Panc1 (cell line): ENCODE results near the gene GPRC5C. TPM values are rescaled to one million over a fixed set of nuclear protein-coding genes. Genes with fewer than 3 reads are reported as not detected.

Experiments
- ATAC-seq: fragments of 200-7000 bp; cut with Tn5 transposase; 2 replicates; pipeline ENCODE4 v1.9.1; 2020; ENCODE audit warnings: mild to moderate bottlenecking, moderate library complexity
- BruUV-seq: library from RNA; stranded (reverse); fragments of 400-500 nt; replicated peaks from 2 replicates; lab custom pipeline; 2021; lab: Mats Ljungman, UMichigan
- CTCF ChIA-PET: fragments of 300-600 bp; sonication (Branson Sonifier 250); formaldehyde crosslinking; loops from one replicate; lab custom pipeline; 2022; ENCODE audit warnings: antibody characterized with exemption; lab: Charles Lee
- POLR2A ChIA-PET: fragments of 300-600 bp; sonication (Branson Sonifier 250); formaldehyde crosslinking; loops from one replicate; lab custom pipeline; 2022; ENCODE audit warnings: antibody characterized with exemption; lab: Charles Lee
- DNase-seq: peaks from one replicate; pipeline ENCODE4 v3.0.0-alpha.2; 2010; ENCODE audit warnings: low read depth, low spot score
- H3K27ac ChIP-seq: 2 replicates; pipeline ENCODE4 v1.5.1; 2011; ENCODE audit warnings: mild to moderate bottlenecking, low read length, inconsistent platforms
- H3K27me3 ChIP-seq: fragments of 200-500 bp; sonication (Bioruptor generic); 2 replicates; pipeline ENCODE4 v1.6.0; 2014; ENCODE audit warnings: low read length, inconsistent platforms; ENCODE audit not compliant: control insufficient read depth, insufficient read depth
- H3K36me3 ChIP-seq: fragments of 200-500 bp; sonication (Bioruptor generic); 2 replicates; pipeline ENCODE4 v1.5.1; 2014; ENCODE audit warnings: inconsistent platforms, mild to moderate bottlenecking, low read length, moderate library complexity; ENCODE audit not compliant: control insufficient read depth, insufficient read depth
- H3K4me1 ChIP-seq: 2 replicates; pipeline ENCODE4 v1.5.1; 2011; ENCODE audit warnings: inconsistent platforms, mild to moderate bottlenecking, low read length, moderate library complexity; ENCODE audit not compliant: control insufficient read depth, insufficient read depth
- H3K4me3 ChIP-seq, 2 experiments: 2 replicates each; pipeline ENCODE4 v1.5.1; 2011 to 2012; ENCODE audit warnings: low read depth in 2 of 2, low read length in 2 of 2, mild to moderate bottlenecking in 2 of 2, inconsistent platforms in 1 of 2, moderate library complexity in 1 of 2
- H3K9me3 ChIP-seq: fragments of 200-500 bp; sonication (Bioruptor generic); 2 replicates; pipeline ENCODE4 v1.5.1; 2014; ENCODE audit warnings: low read depth, mild to moderate bottlenecking, inconsistent platforms, low read length, moderate library complexity; ENCODE audit not compliant: control insufficient read depth, insufficient read depth
- CTCF ChIP-seq: fragments of 450-650 bp; IDR thresholded peaks from 2 replicates; pipeline ENCODE4 v1.5.1; 2017; ENCODE audit warnings: mild to moderate bottlenecking
- POLR2AphosphoS5 ChIP-seq: IDR thresholded peaks from 2 replicates; pipeline ENCODE4 v1.6.1; 2012; ENCODE audit warnings: mild to moderate bottlenecking, low read depth, low read length, moderate library complexity
- REST ChIP-seq, 2 experiments: IDR thresholded peaks; 2 replicates each; pipeline ENCODE4 v1.6.1; 2011 to 2012; ENCODE audit warnings: low read depth in 2 of 2, control low read depth in 1 of 2, low read length in 1 of 2, mild to moderate bottlenecking in 1 of 2, moderate library complexity in 1 of 2; ENCODE audit not compliant: insufficient read depth in 1 of 2
- SIN3A ChIP-seq: IDR thresholded peaks from 2 replicates; pipeline ENCODE4 v1.6.1; 2012; ENCODE audit warnings: low read depth, mild to moderate bottlenecking, low read length, moderate library complexity, borderline replicate concordance; ENCODE audit not compliant: insufficient read depth
- in situ Hi-C: cut with HindIII; loops from 2 replicates; pipeline ENCODE4 v1.10.0; 2016; ENCODE audit warnings: low sequenced_read_pairs, low pct_unique_long_range_greater_than_20kb
- intact Hi-C: fragments of 100-400 bp; cut with micrococcal nuclease; formaldehyde crosslinking; loops from one replicate; pipeline ENCODE4 v1.10.0; 2022; ENCODE audit not compliant: unreplicated experiment
- total RNA-seq: library from RNA; stranded (reverse); gene quantifications from one replicate; pipeline ENCODE4 v1.2.1, GENCODE V29; 2021; ENCODE audit not compliant: unreplicated experiment

The GPRC5C gene
- total RNA-seq, 1 experiment from 2014 or later = 57.1 TPM

DNA sequence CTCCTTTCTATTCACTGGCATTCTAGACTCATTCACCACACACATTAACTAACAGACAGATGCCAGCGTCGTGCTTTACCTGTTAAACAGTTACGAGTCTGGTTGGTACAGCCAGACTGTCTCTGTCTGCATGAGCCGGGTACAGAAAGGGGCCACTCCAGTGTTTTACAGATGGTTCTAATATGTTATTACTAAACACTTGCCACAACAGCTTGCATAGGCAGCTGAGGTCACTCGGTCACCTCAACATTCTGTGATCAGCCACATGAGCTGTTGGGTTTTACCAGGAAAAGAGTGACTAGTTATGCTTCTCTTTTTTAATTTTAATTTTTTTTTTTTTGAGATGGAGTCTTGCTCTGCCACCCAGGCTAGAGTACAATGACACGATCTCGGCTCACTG, 59.7 kb downstream of the GPRC5C start:
- TF ChIP-seq REST (IDR thresholded peaks at IDR 0.05; ENCODE audit: insufficient read depth in 1 of 2, low read depth in 2 of 2, low read length in 1 of 2) (no peak), POLR2AphosphoS5 (no peak), CTCF (no peak)
- Histone ChIP-seq H3K27ac (no peak overlapping the region), H3K9me3 (no peaks in the 10 kb centered on the region), H3K27me3 (no peaks in the 10 kb centered on the region), H3K4me3 (no peak overlapping the region), H3K4me1 (no peaks in the 10 kb centered on the region), H3K36me3 (no peaks in the 10 kb centered on the region)
- no peak for DNase-seq
- ATAC-seq = no peak
- BruUV-seq = no TSS peak
- ChIA-PET CTCF (interaction anchor here (0.6 to 1.2 kb wide), 7 partner anchors 41 to 195 kb away, joined by 3 to 12 read pairs (median 4); partner anchors contain the start of gene GPR142), POLR2A (no interaction called here)
- intact Hi-C loops = no loop called here
- in situ Hi-C loops = no loop called here

DNA sequence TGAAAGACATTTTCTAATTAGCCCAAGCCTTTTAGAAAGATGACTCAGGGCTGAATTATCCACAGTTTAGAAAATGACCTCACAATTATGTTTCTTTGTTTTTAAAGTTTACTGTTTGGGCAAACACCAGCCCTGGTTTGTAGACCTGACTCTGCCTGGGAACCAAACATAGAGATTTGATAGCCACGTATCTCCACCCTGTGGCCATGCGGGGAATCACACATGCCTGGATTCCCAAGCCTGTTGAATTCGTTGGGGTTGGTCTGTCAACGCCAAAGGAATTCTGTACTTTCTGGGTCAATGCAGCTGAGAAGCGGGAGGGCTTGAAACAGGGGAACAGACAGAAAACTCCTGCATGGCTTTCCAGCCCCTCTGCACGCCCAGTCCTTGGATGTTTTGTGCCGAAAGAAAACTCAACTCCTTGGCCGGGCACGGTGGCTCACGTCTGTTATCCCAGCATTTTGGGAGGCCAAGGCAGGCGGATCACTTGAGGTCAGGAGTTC, 61.5 kb downstream of the GPRC5C start:
- ChIA-PET POLR2A (no interaction called here), CTCF (interaction anchor here (0.8 kb wide), 1 partner anchor 110 kb away, joined by 6 read pairs; no protein-coding TSS in a partner anchor)
- DNase-seq = peak; percentile 60
- no TSS peak for BruUV-seq
- Histone ChIP-seq H3K4me3 (no peak overlapping the region), H3K9me3 (no peaks in the 10 kb centered on the region), H3K36me3 (no peaks in the 10 kb centered on the region), H3K27ac (no peak overlapping the region), H3K27me3 (no peaks in the 10 kb centered on the region), H3K4me1 (no peaks in the 10 kb centered on the region)
- peak; percentile 93 for TF ChIP-seq CTCF
- no peak for TF ChIP-seq SIN3A
- intact Hi-C loops (loop anchor here (1.0 kb wide), 1 partner anchor 125 kb away; no protein-coding TSS in a partner anchor), in situ Hi-C loops (no loop called here)
- peak; percentile 96 for ATAC-seq

Other genes starting within 250 kb of the GPRC5C start
- 968 TPM for gene RPL38, start 228.4 kb upstream of the GPRC5C start, total RNA-seq
- gene TTYH2, start 218.5 kb upstream of the GPRC5C start, total RNA-seq = 8.3 TPM
- gene DNAI2, start 157.9 kb upstream of the GPRC5C start, total RNA-seq = not detected
- gene KIF19, start 105.9 kb upstream of the GPRC5C start, total RNA-seq = not detected
- not detected for gene BTBD17, start 70.2 kb upstream of the GPRC5C start, total RNA-seq
- not detected for gene GPR142, start 64.6 kb upstream of the GPRC5C start, total RNA-seq
- 0.21 TPM for gene CD300A, start 34.5 kb downstream of the GPRC5C start, total RNA-seq
- gene CD300LB, start 99.4 kb downstream of the GPRC5C start, total RNA-seq = not detected
- gene CD300C, start 114.0 kb downstream of the GPRC5C start, total RNA-seq = not detected
- gene CD300H, start 135.4 kb downstream of the GPRC5C start, total RNA-seq = not detected
- gene CD300LD, start 160.2 kb downstream of the GPRC5C start, total RNA-seq = not detected
- gene CD300E, start 191.7 kb downstream of the GPRC5C start, total RNA-seq = not detected